GM12878 (cell line): Measurements from ENCODE around the gene KIFC3. TPM values are rescaled to one million over a fixed set of nuclear protein-coding genes. Genes with fewer than 3 reads are reported as not detected.

Experiments used
- ATAC-seq: fragments of 200-7000 bp; cut with Tn5 transposase; 3 replicates; pipeline ENCODE4 v1.9.1; 2020; ENCODE audit warnings: mild to moderate bottlenecking, moderate library complexity
- BruUV-seq: library from RNA; stranded (reverse); fragments of 400-500 nt; replicated peaks from 2 replicates; lab custom pipeline; 2021; lab: Mats Ljungman, UMichigan
- CTCF ChIA-PET: fragments of 300-600 bp; sonication (Branson Sonifier 250); formaldehyde crosslinking; extraction: SDS; loops from one replicate; lab custom pipeline; 2021; ENCODE audit warnings: inconsistent platforms; lab: Yijun Ruan, JAX
- POLR2A ChIA-PET: fragments of 350-600 bp; formaldehyde crosslinking; extraction: SDS; loops from one replicate; lab custom pipeline; 2021; ENCODE audit warnings: inconsistent platforms; lab: Charles Lee
- RAD21 ChIA-PET: fragments of 300-600 bp; sonication (Branson Sonifier 250); formaldehyde crosslinking; loops from one replicate; lab custom pipeline; 2023; ENCODE audit warnings: antibody characterized with exemption; ENCODE audit not compliant: unreplicated experiment; lab: Charles Lee
- SMC1A ChIA-PET: fragments of 300-600 bp; sonication (Branson Sonifier 250); formaldehyde crosslinking; loops from one replicate; lab custom pipeline; 2023; ENCODE audit not compliant: unreplicated experiment, uncharacterized antibody; lab: Charles Lee
- DNase-seq: peaks from one replicate; pipeline ENCODE4 v3.0.0-alpha.2; 2011; ENCODE audit warnings: low read depth, low spot score
- FAIRE-seq: peaks from 3 replicates; lab custom pipeline; 2011; peaks lifted over from hg19 to GRCh38; lab: Jason Lieb, UNC
- H2AFZ ChIP-seq: 2 replicates; pipeline ENCODE4 v1.6.0; 2011; ENCODE audit warnings: low read depth, low read length, control low read depth; ENCODE audit not compliant: control insufficient read depth
- H3K27ac ChIP-seq: 2 replicates; pipeline ENCODE4 v1.5.1; 2011; ENCODE audit warnings: control low read depth; ENCODE audit not compliant: control insufficient read depth, insufficient read depth
- H3K27me3 ChIP-seq, 2 experiments: replicated peaks in 1 of 2; 2 replicates each; pipeline versions ENCODE4 v1.6.0 to v1.6.1; 2011; ENCODE audit warnings: low read length in 1 of 2; ENCODE audit not compliant: control insufficient read depth in 2 of 2, insufficient read depth in 2 of 2
- H3K36me3 ChIP-seq, 2 experiments: 2 replicates each; pipeline ENCODE4 v1.5.1; 2011; ENCODE audit warnings: low read length in 1 of 2; ENCODE audit not compliant: control insufficient read depth in 2 of 2, insufficient read depth in 2 of 2
- H3K4me1 ChIP-seq: 2 replicates; pipeline ENCODE4 v1.6.1; 2011; ENCODE audit warnings: mild to moderate bottlenecking, low read length, moderate library complexity, mixed read lengths; ENCODE audit not compliant: control insufficient read depth, insufficient read depth
- H3K4me2 ChIP-seq: 2 replicates; pipeline ENCODE4 v1.6.0; 2011; ENCODE audit warnings: control low read depth; ENCODE audit not compliant: control insufficient read depth, insufficient read depth
- H3K4me3 ChIP-seq: fragments of 200-600 bp; sonication (generic); 2 replicates; pipeline ENCODE4 v1.5.1; 2016
- H3K79me2 ChIP-seq: 2 replicates; pipeline ENCODE4 v1.6.0; 2011; ENCODE audit warnings: low read length; ENCODE audit not compliant: control insufficient read depth, insufficient read depth
- H3K9ac ChIP-seq: 2 replicates; pipeline ENCODE4 v1.8.0; 2011; ENCODE audit warnings: low read length, control low read depth, mixed read lengths; ENCODE audit not compliant: control insufficient read depth, insufficient read depth
- H3K9me3 ChIP-seq: replicated peaks from 3 replicates; pipeline ENCODE4 v1.5.1; 2011; ENCODE audit warnings: mild to moderate bottlenecking, low read length; ENCODE audit not compliant: control insufficient read depth, insufficient read depth
- H4K20me1 ChIP-seq: 2 replicates; pipeline ENCODE4 v1.6.0; 2011; ENCODE audit not compliant: control insufficient read depth, insufficient read depth
- BCLAF1 ChIP-seq: fragments of 450-650 bp; IDR thresholded peaks from 2 replicates; pipeline ENCODE4 v1.6.1; 2017; ENCODE audit warnings: antibody characterized with exemption, mild to moderate bottlenecking, moderate library complexity
- GABPA ChIP-seq: IDR thresholded peaks from 2 replicates; pipeline ENCODE4 v1.6.1; 2014; ENCODE audit warnings: antibody characterized with exemption, low read depth, mild to moderate bottlenecking, inconsistent platforms
- MEF2A ChIP-seq: IDR thresholded peaks from 2 replicates; pipeline ENCODE4 v1.6.1; 2011; ENCODE audit warnings: low read depth, mild to moderate bottlenecking, low read length, moderate library complexity; ENCODE audit not compliant: insufficient read depth
- NFXL1 ChIP-seq: fragments of 450-650 bp; IDR thresholded peaks from 2 replicates; pipeline ENCODE4 v1.6.1; 2017; ENCODE audit warnings: antibody characterized with exemption, mild to moderate bottlenecking, borderline replicate concordance
- NFYA ChIP-seq: IDR thresholded peaks from 2 replicates; pipeline ENCODE4 v1.6.1; 2011; ENCODE audit warnings: low read depth, mild to moderate bottlenecking, low read length, improper control_type of control experiment, borderline replicate concordance
- PBX3 ChIP-seq: IDR thresholded peaks from 2 replicates; pipeline ENCODE4 v1.6.1; 2011; ENCODE audit warnings: mild to moderate bottlenecking, low read depth, low read length, moderate library complexity; ENCODE audit not compliant: insufficient replicate concordance
- SMAD5 ChIP-seq: IDR thresholded peaks from 2 replicates; pipeline ENCODE4 v1.6.1; 2016; ENCODE audit warnings: antibody characterized with exemption, low read depth
- SMC3 ChIP-seq: IDR thresholded peaks from 2 replicates; pipeline ENCODE4 v1.6.1; 2011; ENCODE audit warnings: low read length, improper control_type of control experiment, borderline replicate concordance
- SREBF1 ChIP-seq: IDR thresholded peaks from 2 replicates; pipeline ENCODE4 v1.6.1; 2012; ENCODE audit warnings: mild to moderate bottlenecking, low read length
- ZBED1 ChIP-seq: IDR thresholded peaks from 2 replicates; pipeline ENCODE4 v1.6.1; 2016; ENCODE audit warnings: borderline replicate concordance
- ZBTB4 ChIP-seq: fragments of 450-650 bp; formaldehyde crosslinking; IDR thresholded peaks from 2 replicates; pipeline ENCODE4 v1.4.0; 2022; ENCODE audit warnings: mild to moderate bottlenecking, moderate library complexity
- WGBS: methylation state at CpG from one replicate; pipeline ENCODE4 v1.1.6; 2016; ENCODE audit warnings: low lambda C conversion rate; ENCODE audit not compliant: insufficient replicate concordance, insufficient coverage; ENCODE audit errors: missing lambda C conversion rate; 5-methylcytosine and 5-hydroxymethylcytosine counted together
- in situ Hi-C: fragments of 300-500 bp; cut with MboI; formaldehyde crosslinking; loops from 9 replicates; pipeline ENCODE4 v1.14.3; 2018; ENCODE audit warnings: mixed read lengths
- intact Hi-C: fragments of 100-400 bp; cut with micrococcal nuclease; formaldehyde crosslinking; loops from one replicate; pipeline ENCODE4 v1.14.2; 2022; ENCODE audit not compliant: unreplicated experiment
- polyA plus RNA-seq, 11 experiments: library from polyadenylated mRNA; depleted of rRNA in 4 of 11; unstranded in 6 of 11; stranded (reverse) in 5 of 11; fragments of >200 nt; fragmentation: Nextera tagmentation in 4 of 11; fragmentation: Illumina TruSeq in 1 of 11; extraction: Ambion mirVana in 4 of 11; extraction: Trizol in 1 of 11; gene quantifications; 1 replicate in 1 of 11; 2 replicates in 10 of 11; pipeline versions ENCODE4 v1.2.1 to v1.2.3, GENCODE V29; 2011 to 2016; ENCODE audit warnings: inconsistent platforms in 2 of 11, missing spikeins in 2 of 11, low read depth in 1 of 11
- total RNA-seq, 4 experiments: library from RNA; depleted of rRNA in 3 of 4; stranded (reverse); fragments of >200 nt in 3 of 4; fragmentation: Illumina TruSeq in 1 of 4; extraction: Trizol in 1 of 4; gene quantifications; 2 replicates each; pipeline versions ENCODE4 v1.2.1 to v1.2.3, GENCODE V29; 2013 to 2021

The KIFC3 gene
- total and polyA plus RNA-seq, 10 of the 15 experiments (the other 5 are each of a cell fraction or from before 2014, with no cell fraction given) = 0.22 to 1.3 (median 0.26) TPM; not detected in 3

GRCh38 chr16:57778658-57779057 lies 23.6 kb downstream of the KIFC3 start:
- Histone ChIP-seq H3K9me3 (no peaks in the 10 kb centered on the region), H3K27ac (no peak overlapping the region), H3K4me2 (no peak overlapping the region), H3K36me3 (no peaks in the 10 kb centered on the region), H3K4me1 (no peaks in the 10 kb centered on the region), H3K27me3 (no peaks in the 10 kb centered on the region; a peak in 1 of 4 replicates), H3K4me3 (no peak overlapping the region), H4K20me1 (no peaks in the 10 kb centered on the region), H3K79me2 (no peaks in the 10 kb centered on the region), H2AFZ (no peak overlapping the region), H3K9ac (no peak overlapping the region)
- BruUV-seq = no TSS peak
- CTCF ChIA-PET = no interaction called here
- RAD21 ChIA-PET = no interaction called here
- ATAC-seq = no peak
- POLR2A ChIA-PET = no interaction called here
- FAIRE-seq = no peak
- intact Hi-C loops (no loop called here), in situ Hi-C loops (no loop called here)
- 35% methylated on average over 5 of the region's 5 CpGs for WGBS
- SMC1A ChIA-PET = no interaction called here
- no peak for DNase-seq
- TF ChIP-seq MEF2A = no peak
- TF ChIP-seq SMC3 = no peak
- no peak for TF ChIP-seq NFXL1
- no peak for TF ChIP-seq ZBED1
- TF ChIP-seq GABPA = no peak
- no peak for TF ChIP-seq BCLAF1
- no peak for TF ChIP-seq ZBTB4 (CRISPR knock-in tag)
- no peak for TF ChIP-seq NFYA
- TF ChIP-seq SREBF1 = no peak
- no peak for TF ChIP-seq SMAD5
- TF ChIP-seq PBX3 = no peak
